Dendritic cell treated with granulocyte-macrophage colony-stimulating factor and Interleukin-4, amounts not matched to agents 40 ng/mL and 50 ng/mL, for 4 days (primary cell): ENCODE results near the gene SPIN2A.
"Not testable (repeated sequence)": the region's sequence is repeated elsewhere in the genome, so short reads cannot be mapped to it uniquely, and the experiment has no call there.

Experiments
- H3K27ac Mint-ChIP-seq: one replicate; pipeline ENCODE4 v1.8.0; 2022; ENCODE audit warnings: mild to moderate bottlenecking, mixed read lengths
- H3K27me3 Mint-ChIP-seq: one replicate; pipeline ENCODE4 v1.8.0; 2022; ENCODE audit warnings: mild to moderate bottlenecking, mixed read lengths
- H3K36me3 Mint-ChIP-seq: one replicate; pipeline ENCODE4 v1.8.0; 2022; ENCODE audit warnings: low read depth, mixed read lengths
- H3K4me1 Mint-ChIP-seq: one replicate; pipeline ENCODE4 v1.8.0; 2022; ENCODE audit warnings: low read depth, mixed read lengths
- H3K4me3 Mint-ChIP-seq: one replicate; pipeline ENCODE4 v1.8.0; 2022; ENCODE audit warnings: mild to moderate bottlenecking, moderate library complexity, mixed read lengths
- H3K9me3 Mint-ChIP-seq: one replicate; pipeline ENCODE4 v1.8.0; 2022; ENCODE audit warnings: mixed read lengths
- intact Hi-C: fragments of 100-400 bp; cut with micrococcal nuclease; formaldehyde crosslinking; loops from one replicate; pipeline ENCODE4 v1.15.0; 2022

Gene SPIN2A

DNA sequence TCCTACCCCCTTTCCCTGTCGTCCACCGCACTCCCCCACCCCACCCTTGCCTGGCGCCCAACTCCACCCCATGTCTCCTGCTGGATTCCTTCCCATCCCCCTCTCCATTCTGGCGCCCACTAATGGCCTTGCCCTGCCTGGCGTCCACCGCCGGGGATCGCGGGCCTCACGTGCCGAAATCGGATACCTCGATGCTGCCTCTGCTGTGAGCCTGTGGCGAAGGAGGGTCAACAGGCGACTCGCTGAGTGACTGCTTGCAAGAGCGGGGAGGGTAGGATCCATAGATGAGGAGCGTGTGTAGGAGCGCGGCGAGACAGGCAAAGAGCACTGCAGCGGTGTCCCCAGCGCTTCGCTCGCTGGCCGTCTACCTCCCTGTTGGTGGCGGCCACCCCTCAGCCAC, at the start of gene SPIN2A:
Gene SPIN2A (minus strand): TSS at position 325 of the 400 bp plus-strand sequence. CDS start 800 bp downstream, outside the sequence.
- H3K36me3 Mint-ChIP-seq, H3K27ac Mint-ChIP-seq, H3K4me1 Mint-ChIP-seq, H3K4me3 Mint-ChIP-seq, intact Hi-C loops, H3K27me3 Mint-ChIP-seq, H3K9me3 Mint-ChIP-seq: not testable (repeated sequence)

DNA sequence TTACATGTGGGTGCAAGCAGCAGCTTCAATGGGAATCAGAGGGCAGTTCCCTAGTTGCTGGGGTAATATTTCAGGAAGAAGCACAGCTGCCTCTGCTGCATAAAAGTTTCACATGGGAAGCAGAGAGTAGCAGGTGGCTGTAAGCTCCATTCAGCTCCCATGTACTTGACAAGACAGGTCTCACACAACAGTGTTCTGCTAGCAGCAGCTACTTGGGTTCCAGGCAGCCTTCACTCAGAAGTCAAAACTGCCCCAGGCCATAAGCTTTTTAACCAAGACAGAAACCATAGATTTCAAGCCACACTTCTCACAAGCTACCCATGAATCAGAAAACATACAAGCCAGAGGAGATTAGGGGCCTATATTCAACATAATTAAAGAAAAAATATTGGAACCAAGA, 41.4 kb upstream of the SPIN2A start:
- no peak overlapping the region for H3K27ac Mint-ChIP-seq
- no peaks in the 10 kb centered on the region for H3K4me1 Mint-ChIP-seq
- H3K9me3 Mint-ChIP-seq, result peaks cover 37% of the 10 kb centered on the region
- H3K4me3 Mint-ChIP-seq, result no peak overlapping the region
- no peaks in the 10 kb centered on the region for H3K36me3 Mint-ChIP-seq
- intact Hi-C loops, result no loop called here
- no peaks in the 10 kb centered on the region for H3K27me3 Mint-ChIP-seq

DNA sequence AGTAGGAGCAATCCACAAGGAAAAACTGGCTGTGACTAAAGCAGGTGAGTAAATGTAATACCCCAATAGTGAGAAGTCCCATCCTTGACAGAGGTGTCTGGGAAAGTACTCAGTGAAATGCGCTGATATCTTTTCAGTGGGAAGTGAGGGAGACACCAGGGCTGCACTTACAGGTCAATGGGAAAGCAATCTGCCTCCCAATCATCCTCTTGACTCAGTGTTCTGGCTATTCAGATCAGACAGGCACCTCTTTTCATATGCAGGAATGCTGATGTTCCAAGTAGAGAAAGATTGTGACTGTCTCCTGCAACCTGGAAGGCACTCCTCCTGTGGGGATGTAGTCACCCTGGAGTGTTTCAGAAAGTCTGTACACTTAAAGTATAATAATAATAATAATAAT, 39.9 kb upstream of the SPIN2A start:
- Mint-ChIP-seq H3K4me1 (no peaks in the 10 kb centered on the region), H3K9me3 (peaks cover 28% of the 10 kb centered on the region), H3K27me3 (no peaks in the 10 kb centered on the region), H3K4me3 (no peak overlapping the region), H3K27ac (no peak overlapping the region), H3K36me3 (no peaks in the 10 kb centered on the region)
- intact Hi-C loops, result no loop called here

- H3K4me1 Mint-ChIP-seq, result no peaks in the 10 kb centered on the region
- H3K27ac Mint-ChIP-seq, result no peak overlapping the region
- no peaks in the 10 kb centered on the region for H3K36me3 Mint-ChIP-seq
- H3K9me3 Mint-ChIP-seq, result no peaks in the 10 kb centered on the region
- intact Hi-C loops, result no loop called here
- H3K4me3 Mint-ChIP-seq, result no peak overlapping the region
- H3K27me3 Mint-ChIP-seq, result no peaks in the 10 kb centered on the region
Observed at GRCh38 chrX:57172544-57172943, 35.3 kb upstream of the SPIN2A start.

DNA sequence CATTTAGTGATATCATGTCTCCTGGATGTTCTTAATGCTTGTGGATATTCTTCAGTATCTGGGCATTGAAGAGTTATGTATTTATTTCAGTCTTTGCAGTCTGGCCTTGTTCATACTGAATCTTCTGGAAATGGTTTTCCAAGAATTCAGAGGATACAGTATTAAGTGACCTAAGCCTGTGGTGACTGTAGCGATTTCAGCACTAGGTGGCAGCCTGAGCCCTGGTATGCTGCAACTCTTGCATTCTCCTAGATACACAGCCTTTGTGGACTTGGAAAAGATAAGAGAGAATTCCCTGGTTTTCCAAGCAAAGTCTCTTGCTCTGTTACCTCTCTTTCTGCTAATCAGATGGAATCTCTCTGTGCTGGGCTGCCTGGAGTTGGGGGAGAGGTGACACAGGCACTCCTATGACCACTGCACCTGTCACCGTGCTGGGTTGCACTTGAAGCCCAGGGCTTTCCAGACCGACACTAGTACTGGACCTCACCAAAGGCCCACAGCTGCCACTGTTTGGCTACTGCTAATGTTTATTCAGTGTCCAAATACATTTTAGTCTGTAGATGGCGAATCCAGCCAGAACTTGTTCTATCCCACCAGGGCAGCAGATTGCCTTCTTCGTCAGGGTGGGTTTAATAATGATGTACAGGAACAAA, 19.3 kb upstream of the SPIN2A start:
- intact Hi-C loops, result no loop called here
- no peaks in the 10 kb centered on the region for H3K4me1 Mint-ChIP-seq
- peaks cover 25% of the 10 kb centered on the region for H3K9me3 Mint-ChIP-seq
- H3K27ac Mint-ChIP-seq, result no peak overlapping the region
- H3K36me3 Mint-ChIP-seq, result peaks cover 10% of the 10 kb centered on the region
- no peaks in the 10 kb centered on the region for H3K27me3 Mint-ChIP-seq
- H3K4me3 Mint-ChIP-seq, result no peak overlapping the region

GRCh38 chrX:57155171-57155570, 18.0 kb upstream of the SPIN2A start:
- Mint-ChIP-seq H3K9me3 (peaks cover 23% of the 10 kb centered on the region), H3K36me3 (peaks cover 8% of the 10 kb centered on the region), H3K27me3 (no peaks in the 10 kb centered on the region), H3K27ac (no peak overlapping the region), H3K4me3 (no peak overlapping the region), H3K4me1 (no peaks in the 10 kb centered on the region)
- intact Hi-C loops, result no loop called here

DNA sequence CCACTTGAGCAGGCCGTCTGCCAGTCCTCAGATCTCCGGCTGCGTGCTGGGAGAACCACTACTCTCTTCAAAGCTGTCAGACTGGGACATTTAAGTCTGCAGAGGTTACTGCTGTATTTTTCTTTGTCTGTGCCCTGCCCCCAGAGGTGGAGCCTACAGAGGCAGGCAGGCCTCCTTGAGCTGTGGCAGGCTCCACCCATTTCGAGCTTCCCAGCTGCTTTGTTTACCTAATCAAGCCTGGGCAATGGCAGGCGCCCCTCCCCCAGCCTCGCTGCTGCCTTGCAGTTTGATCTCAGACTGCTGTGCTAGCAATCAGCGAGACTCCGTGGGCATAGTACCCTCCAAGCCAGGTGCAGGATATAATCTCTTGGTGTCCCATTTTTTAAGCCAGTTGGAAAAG, 15.0 kb upstream of the SPIN2A start:
- H3K4me1 Mint-ChIP-seq, H3K4me3 Mint-ChIP-seq, H3K27me3 Mint-ChIP-seq, H3K27ac Mint-ChIP-seq, intact Hi-C loops: not testable (repeated sequence)
- Mint-ChIP-seq H3K36me3 (peaks cover 14% of the 10 kb centered on the region), H3K9me3 (peaks cover 33% of the 10 kb centered on the region)

- Mint-ChIP-seq H3K27me3 (peaks cover 2% of the 10 kb centered on the region), H3K4me3 (no peak overlapping the region), H3K9me3 (peaks cover 7% of the 10 kb centered on the region), H3K36me3 (no peaks in the 10 kb centered on the region), H3K4me1 (no peaks in the 10 kb centered on the region), H3K27ac (no peak overlapping the region)
- intact Hi-C loops, result no loop called here
Observed at GRCh38 chrX:57138674-57139073, 1.5 kb upstream of the SPIN2A start.

GRCh38 chrX:57137501-57137900, 304 bp upstream of the SPIN2A start:
- Mint-ChIP-seq H3K36me3 (no peaks in the 10 kb centered on the region), H3K27me3 (peaks cover 2% of the 10 kb centered on the region), H3K4me3 (no peak overlapping the region), H3K27ac (no peak overlapping the region), H3K9me3 (peaks cover 7% of the 10 kb centered on the region), H3K4me1 (no peaks in the 10 kb centered on the region)
- intact Hi-C loops, result no loop called here

GRCh38 chrX:57136589-57136988, 608 bp downstream of the SPIN2A start:
- H3K9me3 Mint-ChIP-seq, intact Hi-C loops, H3K36me3 Mint-ChIP-seq, H3K4me1 Mint-ChIP-seq, H3K27ac Mint-ChIP-seq, H3K4me3 Mint-ChIP-seq, H3K27me3 Mint-ChIP-seq: not testable (repeated sequence)

DNA sequence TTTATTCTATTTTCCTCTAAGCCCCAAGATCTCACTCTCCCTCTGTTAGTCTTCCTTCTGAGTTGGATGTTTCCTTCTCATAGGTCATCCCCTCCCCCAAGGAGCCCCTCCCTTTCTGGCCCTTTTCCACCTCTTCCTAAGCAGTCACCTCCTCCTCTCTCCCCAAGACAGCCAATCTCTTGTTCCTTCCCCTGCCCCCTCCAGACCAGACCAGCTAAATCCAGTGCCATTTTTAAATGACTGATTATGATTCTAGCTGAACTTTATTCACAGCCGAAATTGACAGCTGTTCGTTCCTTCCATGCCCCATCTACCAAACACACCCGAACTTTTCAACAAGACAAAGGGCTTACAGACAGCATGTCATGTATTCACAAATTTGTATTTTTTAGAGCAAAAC, 1.9 kb downstream of the SPIN2A start:
- H3K4me3 Mint-ChIP-seq, result no peak overlapping the region
- H3K4me1 Mint-ChIP-seq, result no peaks in the 10 kb centered on the region
- intact Hi-C loops, result no loop called here
- peaks cover 2% of the 10 kb centered on the region for H3K27me3 Mint-ChIP-seq
- no peak overlapping the region for H3K27ac Mint-ChIP-seq
- no peaks in the 10 kb centered on the region for H3K36me3 Mint-ChIP-seq
- H3K9me3 Mint-ChIP-seq, result peaks cover 7% of the 10 kb centered on the region

- no peaks in the 10 kb centered on the region for H3K4me1 Mint-ChIP-seq
- peaks cover 7% of the 10 kb centered on the region for H3K9me3 Mint-ChIP-seq
- H3K36me3 Mint-ChIP-seq, result no peaks in the 10 kb centered on the region
- H3K27me3 Mint-ChIP-seq, result peaks cover 2% of the 10 kb centered on the region
- H3K4me3 Mint-ChIP-seq, result no peak overlapping the region
- intact Hi-C loops, result no loop called here
- H3K27ac Mint-ChIP-seq, result no peak overlapping the region
Observed at GRCh38 chrX:57134702-57135101, 2.5 kb downstream of the SPIN2A start.

DNA sequence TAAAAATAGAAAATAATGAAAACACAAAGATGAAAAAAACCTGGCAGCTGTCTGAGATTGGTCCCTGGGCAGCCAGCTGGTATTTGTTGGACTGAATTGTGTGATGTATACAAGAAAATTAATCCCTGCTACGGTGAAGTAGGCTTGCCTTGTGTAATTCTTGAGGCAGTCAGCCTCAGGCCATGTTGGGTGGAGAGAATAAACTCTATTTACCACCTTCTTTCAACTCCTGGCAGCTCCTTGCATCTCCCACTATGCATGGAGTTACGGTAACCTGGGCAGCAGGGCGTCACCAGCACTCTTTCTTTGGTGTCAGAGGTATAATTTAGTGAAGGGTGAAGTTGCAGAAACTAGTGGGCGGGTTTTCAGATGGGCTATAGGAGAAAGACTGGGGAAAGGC, 3.5 kb downstream of the SPIN2A start:
- H3K4me1 Mint-ChIP-seq, result no peaks in the 10 kb centered on the region
- H3K4me3 Mint-ChIP-seq, result no peak overlapping the region
- intact Hi-C loops, result no loop called here
- H3K9me3 Mint-ChIP-seq, result peaks cover 7% of the 10 kb centered on the region
- H3K27me3 Mint-ChIP-seq, result peaks cover 2% of the 10 kb centered on the region
- H3K27ac Mint-ChIP-seq, result no peak overlapping the region
- H3K36me3 Mint-ChIP-seq, result no peaks in the 10 kb centered on the region

DNA sequence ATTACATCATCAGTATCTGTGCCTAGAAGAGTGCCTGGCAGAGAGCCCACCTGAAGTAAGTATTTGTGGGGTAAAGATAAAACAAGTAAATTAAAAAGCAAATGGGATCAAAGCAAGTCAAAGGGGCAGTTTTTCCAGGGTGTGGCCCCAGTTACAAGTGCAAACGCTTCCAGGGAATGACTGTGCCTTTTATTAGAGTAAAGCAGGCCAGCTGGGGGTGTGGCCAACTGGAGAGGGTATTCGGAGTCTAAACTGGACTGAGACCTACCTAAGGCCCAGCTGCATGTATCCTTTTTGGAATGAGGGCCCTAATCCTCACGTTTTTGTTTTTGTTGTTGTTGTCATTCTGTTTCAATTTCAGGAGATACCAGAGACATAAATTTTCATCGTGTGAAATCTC, 3.9 kb downstream of the SPIN2A start:
- H3K4me1 Mint-ChIP-seq, H3K4me3 Mint-ChIP-seq, H3K27ac Mint-ChIP-seq, H3K36me3 Mint-ChIP-seq, H3K9me3 Mint-ChIP-seq, H3K27me3 Mint-ChIP-seq, intact Hi-C loops: not testable (repeated sequence)

DNA sequence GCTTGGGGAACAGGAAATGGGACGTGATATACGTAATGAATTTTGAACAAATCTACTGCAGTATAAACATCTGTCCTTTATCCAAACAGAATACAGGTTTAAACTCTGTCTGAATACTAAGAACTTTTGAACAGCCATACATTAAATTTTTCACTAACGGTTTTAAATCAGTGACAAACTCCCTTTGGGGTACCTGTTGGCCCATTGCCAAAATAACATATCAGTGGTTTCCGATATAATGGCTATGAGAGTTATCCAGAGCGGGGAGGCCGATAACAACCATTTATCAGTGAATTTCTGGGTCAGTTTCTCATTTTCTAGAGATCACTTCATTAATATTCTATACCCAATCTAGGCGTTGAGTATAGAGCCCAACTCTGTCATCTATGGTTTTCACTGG, 5.2 kb downstream of the SPIN2A start:
- H3K36me3 Mint-ChIP-seq, result no peaks in the 10 kb centered on the region
- no peak overlapping the region for H3K4me3 Mint-ChIP-seq
- no peaks in the 10 kb centered on the region for H3K4me1 Mint-ChIP-seq

More for the DNA sequence above, 5.2 kb downstream of the SPIN2A start:
- Mint-ChIP-seq H3K27ac (no peak overlapping the region), H3K27me3 (peaks cover under 1% of the 10 kb centered on the region), H3K9me3 (peaks cover 4% of the 10 kb centered on the region)
- intact Hi-C loops, result no loop called here
